ENCODE measurements around the gene NUP205. TPM values are rescaled to one million over a fixed set of nuclear protein-coding genes. Genes with fewer than 3 reads are reported as not detected.

The NUP205 gene, protein sequence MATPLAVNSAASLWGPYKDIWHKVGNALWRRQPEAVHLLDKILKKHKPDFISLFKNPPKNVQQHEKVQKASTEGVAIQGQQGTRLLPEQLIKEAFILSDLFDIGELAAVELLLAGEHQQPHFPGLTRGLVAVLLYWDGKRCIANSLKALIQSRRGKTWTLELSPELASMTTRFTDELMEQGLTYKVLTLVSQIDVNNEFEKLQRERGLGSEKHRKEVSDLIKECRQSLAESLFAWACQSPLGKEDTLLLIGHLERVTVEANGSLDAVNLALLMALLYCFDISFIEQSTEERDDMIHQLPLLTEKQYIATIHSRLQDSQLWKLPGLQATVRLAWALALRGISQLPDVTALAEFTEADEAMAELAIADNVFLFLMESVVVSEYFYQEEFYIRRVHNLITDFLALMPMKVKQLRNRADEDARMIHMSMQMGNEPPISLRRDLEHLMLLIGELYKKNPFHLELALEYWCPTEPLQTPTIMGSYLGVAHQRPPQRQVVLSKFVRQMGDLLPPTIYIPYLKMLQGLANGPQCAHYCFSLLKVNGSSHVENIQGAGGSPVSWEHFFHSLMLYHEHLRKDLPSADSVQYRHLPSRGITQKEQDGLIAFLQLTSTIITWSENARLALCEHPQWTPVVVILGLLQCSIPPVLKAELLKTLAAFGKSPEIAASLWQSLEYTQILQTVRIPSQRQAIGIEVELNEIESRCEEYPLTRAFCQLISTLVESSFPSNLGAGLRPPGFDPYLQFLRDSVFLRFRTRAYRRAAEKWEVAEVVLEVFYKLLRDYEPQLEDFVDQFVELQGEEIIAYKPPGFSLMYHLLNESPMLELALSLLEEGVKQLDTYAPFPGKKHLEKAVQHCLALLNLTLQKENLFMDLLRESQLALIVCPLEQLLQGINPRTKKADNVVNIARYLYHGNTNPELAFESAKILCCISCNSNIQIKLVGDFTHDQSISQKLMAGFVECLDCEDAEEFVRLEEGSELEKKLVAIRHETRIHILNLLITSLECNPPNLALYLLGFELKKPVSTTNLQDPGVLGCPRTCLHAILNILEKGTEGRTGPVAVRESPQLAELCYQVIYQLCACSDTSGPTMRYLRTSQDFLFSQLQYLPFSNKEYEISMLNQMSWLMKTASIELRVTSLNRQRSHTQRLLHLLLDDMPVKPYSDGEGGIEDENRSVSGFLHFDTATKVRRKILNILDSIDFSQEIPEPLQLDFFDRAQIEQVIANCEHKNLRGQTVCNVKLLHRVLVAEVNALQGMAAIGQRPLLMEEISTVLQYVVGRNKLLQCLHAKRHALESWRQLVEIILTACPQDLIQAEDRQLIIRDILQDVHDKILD (N-terminal part only)
- polyA plus RNA-seq (2013, experiment 1 of 2) = 128 TPM
- 121 TPM for polyA plus RNA-seq (2013, experiment 2 of 2)

DNA sequence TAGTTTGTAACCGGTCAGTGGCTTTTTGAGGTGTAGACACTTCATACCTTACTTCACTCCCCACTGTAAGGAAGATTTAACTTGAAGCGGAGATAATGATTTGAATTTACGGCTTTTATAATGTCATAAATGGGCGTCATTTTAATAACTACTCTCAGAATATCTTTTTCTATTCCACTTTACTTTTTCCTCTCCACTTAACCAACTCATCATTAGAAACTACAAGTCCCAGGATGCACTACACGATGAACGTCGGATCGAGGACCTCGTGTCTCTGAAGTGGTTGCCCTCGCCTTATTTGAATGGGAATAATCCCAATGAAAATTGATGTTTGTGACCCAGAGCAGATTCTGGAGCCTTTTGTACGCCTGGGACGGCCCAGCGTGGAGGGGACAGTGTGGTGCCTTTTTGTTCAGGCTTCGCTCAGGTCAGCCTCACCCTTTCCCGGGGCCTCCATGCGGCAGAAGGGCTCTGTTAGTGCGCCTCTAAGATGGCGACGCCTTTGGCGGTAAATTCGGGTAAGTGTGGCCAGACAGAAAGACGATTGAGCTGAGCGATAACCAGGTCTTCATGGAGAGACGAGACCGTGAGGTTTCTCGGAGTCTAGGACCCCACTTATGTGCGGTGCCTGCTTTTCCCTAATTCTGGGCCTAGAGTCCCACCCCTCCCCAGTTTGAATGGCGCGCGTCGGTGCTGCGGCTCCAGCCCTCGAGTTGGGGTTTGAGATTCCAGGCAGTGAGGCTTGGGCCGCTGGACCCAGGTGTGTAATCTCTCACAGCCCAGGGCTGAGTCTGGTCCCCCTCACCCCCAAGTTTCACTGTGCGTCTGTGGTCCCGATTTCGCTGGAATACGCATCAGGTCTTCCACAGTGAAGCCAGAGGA, at the start of gene NUP205:
Gene NUP205, plus strand, starts transcription at position 463 of the 882 bp plus-strand sequence. Its CDS starts 28 bp downstream, at position 491.
- WGBS (ENCODE audit: extremely low coverage, insufficient coverage, low lambda C conversion rate) = no CpG with 5 or more reads among the region's 38 CpGs

DNA sequence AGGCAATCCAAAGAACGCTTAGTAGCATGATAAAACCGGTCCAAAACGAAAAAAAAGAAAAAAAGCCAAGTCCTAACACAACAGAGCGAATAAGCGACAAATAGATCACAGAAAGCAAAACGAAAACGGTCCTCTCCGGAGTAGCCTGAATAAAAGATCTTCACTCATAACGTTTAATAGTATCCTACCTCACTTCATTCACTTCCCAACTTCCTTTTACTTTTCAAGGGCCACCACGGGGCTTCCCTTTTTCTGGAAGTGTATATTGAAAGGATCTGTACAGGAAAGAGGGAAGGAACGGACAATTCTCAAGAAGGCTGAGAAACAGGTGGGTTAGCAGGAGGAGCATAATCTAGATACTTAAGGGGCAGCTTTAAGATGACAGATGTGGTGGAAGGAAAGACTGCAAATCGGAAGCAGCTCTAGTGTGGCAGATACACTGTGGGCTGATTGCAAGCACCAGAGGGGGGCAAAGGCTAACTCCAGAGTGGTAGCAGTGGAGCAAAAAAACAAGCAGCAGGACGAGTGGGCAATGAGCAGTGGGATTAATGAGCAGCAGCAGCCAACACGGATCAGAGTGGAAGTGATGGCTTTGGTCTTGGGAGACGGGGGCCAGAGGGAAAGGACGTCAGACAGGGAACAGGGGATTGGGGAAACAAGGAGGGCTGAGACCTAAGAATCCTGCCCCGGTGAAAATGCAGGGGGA, 48.7 kb upstream of the NUP205 start:
- no peak overlapping the region for H2AK5ac ChIP-seq (ENCODE audit: low read length)
- no peak overlapping the region for H2BK120ac ChIP-seq (ENCODE audit: low read depth, low read length)
- H2BK5ac ChIP-seq (ENCODE audit: low read length) = no peak overlapping the region
- no peak overlapping the region for H4K8ac ChIP-seq (ENCODE audit: low read depth, low read length)
- H3K4me2 ChIP-seq (ENCODE audit: low read length) = peak overlapping the region; percentile 56
- peak overlapping the region; percentile 68 for H3K27ac ChIP-seq (ENCODE audit: low read depth, low read length)
- peak overlapping the region; percentile 56 for H3K18ac ChIP-seq (ENCODE audit: low read length)
- DNase-seq = peak; percentile 61
- H3K23ac ChIP-seq (ENCODE audit: low read length) = no peak overlapping the region
- no peak overlapping the region for H4K5ac ChIP-seq (ENCODE audit: low read length)
- peaks cover 21% of the 10 kb centered on the region for H3K79me2 ChIP-seq (ENCODE audit: control insufficient read depth, insufficient read depth, low read length)
- no peaks in the 10 kb centered on the region for H3K4me1 ChIP-seq (ENCODE audit: control insufficient read depth, low read depth, low read length)
- H2BK15ac ChIP-seq (replicated peaks; ENCODE audit: low read depth) = no peak overlapping the region
- peak overlapping the region; percentile 85 for H3K9ac ChIP-seq (ENCODE audit: low read length)
- H3K79me1 ChIP-seq (ENCODE audit: low read length) = peaks cover 7% of the 10 kb centered on the region
- no CpG with 5 or more reads among the region's 17 CpGs for WGBS (ENCODE audit: extremely low coverage, insufficient coverage, low lambda C conversion rate)
- no peaks in the 10 kb centered on the region for H3K27me3 ChIP-seq (ENCODE audit: insufficient read depth, low read length, poor library complexity)
- H3K4me3 ChIP-seq (ENCODE audit: low read length) = peak overlapping the region; percentile 72
- H3K4ac ChIP-seq (ENCODE audit: low read depth, low read length) = no peak overlapping the region
- H3K36me3 ChIP-seq (ENCODE audit: control insufficient read depth, insufficient read depth, low read length) = no peaks in the 10 kb centered on the region
- peak overlapping the region; percentile 92 for H3K56ac ChIP-seq (ENCODE audit: low read length)

More for the DNA sequence above, at the start of gene NUP205:
- Histone ChIP-seq H3K18ac (ENCODE audit: low read length) (peak within 1 kb of the TSS; percentile 62), H2BK15ac (replicated peaks; ENCODE audit: low read depth) (no peak within 1 kb of the TSS), H2BK5ac (ENCODE audit: low read length) (peak within 1 kb of the TSS; percentile 0), H3K27me3 (ENCODE audit: insufficient read depth, low read length, poor library complexity) (no peaks in the 10 kb centered on the region), H3K4me2 (ENCODE audit: low read length) (peak within 1 kb of the TSS; percentile 92), H2AK5ac (ENCODE audit: low read length) (no peak within 1 kb of the TSS), H3K23ac (ENCODE audit: low read length) (peak within 1 kb of the TSS; percentile 0), H3K4me1 (ENCODE audit: control insufficient read depth, low read depth, low read length) (peaks cover 2% of the 10 kb centered on the region), H3K27ac (ENCODE audit: low read depth, low read length) (peak within 1 kb of the TSS; percentile 67), H4K8ac (ENCODE audit: low read depth, low read length) (peak within 1 kb of the TSS; percentile 30), H3K36me3 (ENCODE audit: control insufficient read depth, insufficient read depth, low read length) (no peaks in the 10 kb centered on the region), H2BK120ac (ENCODE audit: low read depth, low read length) (peak within 1 kb of the TSS; percentile 83), H3K4ac (ENCODE audit: low read depth, low read length) (peak within 1 kb of the TSS; percentile 87), H3K9ac (ENCODE audit: low read length) (peak within 1 kb of the TSS; percentile 92), H3K79me2 (ENCODE audit: control insufficient read depth, insufficient read depth, low read length) (peaks cover 40% of the 10 kb centered on the region), H3K4me3 (ENCODE audit: low read length) (peak within 1 kb of the TSS; percentile 86), H3K56ac (ENCODE audit: low read length) (peak within 1 kb of the TSS; percentile 76), H3K79me1 (ENCODE audit: low read length) (peaks cover 3% of the 10 kb centered on the region), H4K5ac (ENCODE audit: low read length) (no peak within 1 kb of the TSS)
- DNase-seq = peak; percentile 88

DNA sequence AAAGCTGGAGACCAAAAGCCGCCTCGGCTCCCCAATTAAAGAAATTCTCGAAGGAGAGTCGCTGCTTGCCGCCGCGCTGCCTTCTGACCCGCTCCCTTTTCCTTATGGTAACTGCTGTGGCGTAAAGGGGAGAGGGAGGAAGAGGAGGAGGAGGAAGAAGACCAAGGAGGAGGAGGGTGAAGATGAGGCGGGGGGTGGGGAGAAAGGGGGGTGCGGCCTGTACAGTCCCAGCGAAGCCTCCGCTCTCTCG, 48.2 kb upstream of the NUP205 start:
- WGBS (ENCODE audit: extremely low coverage, insufficient coverage, low lambda C conversion rate) = no CpG with 5 or more reads among the region's 14 CpGs
- no peak for DNase-seq

DNA sequence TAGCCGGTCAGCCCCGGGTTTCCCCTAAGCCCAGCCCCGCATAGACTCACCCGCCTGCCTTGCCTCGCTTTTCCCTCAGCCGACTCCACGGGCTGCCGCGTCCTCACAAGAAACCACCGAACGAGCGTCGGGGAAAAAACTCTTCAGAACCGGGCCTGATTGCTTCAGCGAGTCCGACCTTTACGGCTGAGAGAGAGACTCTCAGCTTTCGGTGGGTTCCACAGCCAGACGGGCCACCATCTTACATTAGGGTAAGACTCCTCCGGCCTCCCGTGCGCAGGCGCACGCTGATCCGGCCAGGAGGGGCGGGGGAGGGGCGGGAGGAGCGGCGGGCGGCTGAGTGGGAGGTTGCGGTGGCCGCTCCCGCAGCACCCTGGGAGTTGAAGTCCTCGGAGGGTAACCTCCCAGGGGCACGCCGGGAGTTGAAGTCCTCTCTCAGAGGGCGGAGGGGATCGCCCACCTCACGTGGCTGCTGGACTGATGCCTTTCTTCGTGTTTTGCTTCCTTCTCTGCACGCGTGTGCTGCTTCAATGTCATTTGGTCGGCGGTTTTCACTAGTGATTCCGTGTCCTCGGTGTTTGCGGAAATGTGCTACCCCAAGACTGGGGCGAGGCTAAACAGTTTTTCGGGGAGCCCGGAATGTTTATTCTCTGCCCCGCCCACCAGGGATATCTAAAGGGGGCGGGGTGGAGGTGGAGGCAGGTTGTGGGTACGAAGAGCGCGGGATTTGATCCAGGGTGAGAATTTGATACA, 47.7 kb upstream of the NUP205 start, which contains the start of gene CNOT4:
Gene CNOT4, minus strand, starts transcription at position 264 of the 753 bp plus-strand sequence. CDS start 71,771 bp downstream, outside the sequence.
- H2AK5ac ChIP-seq (ENCODE audit: low read length) = no peak within 1 kb of the TSS
- H3K4me2 ChIP-seq (ENCODE audit: low read length) = peak within 1 kb of the TSS; percentile 69
- no peak within 1 kb of the TSS for H2BK15ac ChIP-seq (replicated peaks; ENCODE audit: low read depth)
- H3K18ac ChIP-seq (ENCODE audit: low read length) = peak within 1 kb of the TSS; percentile 78
- peak within 1 kb of the TSS; percentile 85 for H3K9ac ChIP-seq (ENCODE audit: low read length)
- DNase-seq = peak; percentile 99
- H3K27ac ChIP-seq (ENCODE audit: low read depth, low read length) = peak within 1 kb of the TSS; percentile 68
- H3K27me3 ChIP-seq (ENCODE audit: insufficient read depth, low read length, poor library complexity) = no peaks in the 10 kb centered on the region
- peak within 1 kb of the TSS; percentile 57 for H3K4ac ChIP-seq (ENCODE audit: low read depth, low read length)
- no peak within 1 kb of the TSS for H2BK5ac ChIP-seq (ENCODE audit: low read length)
- no peaks in the 10 kb centered on the region for H3K4me1 ChIP-seq (ENCODE audit: control insufficient read depth, low read depth, low read length)
- WGBS (ENCODE audit: extremely low coverage, insufficient coverage, low lambda C conversion rate) = no CpG with 5 or more reads among the region's 55 CpGs
- no peak within 1 kb of the TSS for H3K23ac ChIP-seq (ENCODE audit: low read length)
- no peaks in the 10 kb centered on the region for H3K36me3 ChIP-seq (ENCODE audit: control insufficient read depth, insufficient read depth, low read length)
- peak within 1 kb of the TSS; percentile 92 for H3K4me3 ChIP-seq (ENCODE audit: low read length)
- H4K8ac ChIP-seq (ENCODE audit: low read depth, low read length) = peak within 1 kb of the TSS; percentile 88
- H2BK120ac ChIP-seq (ENCODE audit: low read depth, low read length) = no peak within 1 kb of the TSS
- peaks cover 7% of the 10 kb centered on the region for H3K79me1 ChIP-seq (ENCODE audit: low read length)
- H3K56ac ChIP-seq (ENCODE audit: low read length) = peak within 1 kb of the TSS; percentile 92
- peaks cover 20% of the 10 kb centered on the region for H3K79me2 ChIP-seq (ENCODE audit: control insufficient read depth, insufficient read depth, low read length)
- H4K5ac ChIP-seq (ENCODE audit: low read length) = no peak within 1 kb of the TSS

More for the DNA sequence above, 48.2 kb upstream of the NUP205 start:
- Histone ChIP-seq H3K4me3 (ENCODE audit: low read length) (peak overlapping the region; percentile 72), H2BK120ac (ENCODE audit: low read depth, low read length) (no peak overlapping the region), H3K79me2 (ENCODE audit: control insufficient read depth, insufficient read depth, low read length) (peaks cover 21% of the 10 kb centered on the region), H3K36me3 (ENCODE audit: control insufficient read depth, insufficient read depth, low read length) (no peaks in the 10 kb centered on the region), H3K4me2 (ENCODE audit: low read length) (peak overlapping the region; percentile 56), H4K8ac (ENCODE audit: low read depth, low read length) (peak overlapping the region; percentile 88), H2BK15ac (replicated peaks; ENCODE audit: low read depth) (no peak overlapping the region), H4K5ac (ENCODE audit: low read length) (no peak overlapping the region), H3K18ac (ENCODE audit: low read length) (peak overlapping the region; percentile 56), H2AK5ac (ENCODE audit: low read length) (no peak overlapping the region), H3K27ac (ENCODE audit: low read depth, low read length) (peak overlapping the region; percentile 68), H3K27me3 (ENCODE audit: insufficient read depth, low read length, poor library complexity) (no peaks in the 10 kb centered on the region), H3K56ac (ENCODE audit: low read length) (peak overlapping the region; percentile 92), H3K79me1 (ENCODE audit: low read length) (peaks cover 7% of the 10 kb centered on the region), H3K4ac (ENCODE audit: low read depth, low read length) (peak overlapping the region; percentile 57), H3K4me1 (ENCODE audit: control insufficient read depth, low read depth, low read length) (no peaks in the 10 kb centered on the region), H2BK5ac (ENCODE audit: low read length) (no peak overlapping the region), H3K23ac (ENCODE audit: low read length) (no peak overlapping the region), H3K9ac (ENCODE audit: low read length) (peak overlapping the region; percentile 85)
